GM18861 (cell line): ENCODE data around the gene RADIL.
A peak's percentile ranks its signal among the peaks of the same experiment; 100 is the strongest.
"Not testable (repeated sequence)": the region's sequence is repeated elsewhere in the genome, so short reads cannot be mapped to it uniquely, and the experiment has no call there.

Experiments
- ATAC-seq: cut with Tn5 transposase; IDR thresholded peaks from one replicate; pipeline ENCODE4 v1.9.1; 2021; ENCODE audit not compliant: unreplicated experiment

The RADIL gene

DNA sequence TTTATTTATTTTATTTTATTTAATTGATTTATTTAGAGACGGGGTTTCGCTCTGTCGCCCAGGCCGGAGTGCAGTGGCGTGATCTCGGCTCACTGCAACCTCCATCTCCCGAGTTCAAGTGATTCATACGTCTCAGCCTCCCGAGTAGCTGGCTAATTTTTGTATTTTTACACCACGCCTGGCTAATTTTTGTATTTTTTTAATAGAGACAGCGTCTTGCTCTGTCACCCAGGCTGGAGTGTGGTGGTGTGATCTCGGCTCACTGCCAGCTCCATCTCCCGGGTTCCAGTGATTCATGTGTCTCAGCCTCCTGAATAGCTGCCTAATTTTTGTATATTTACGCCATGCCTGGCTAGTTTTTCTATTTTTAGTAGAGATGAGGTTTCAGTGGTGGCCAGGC, 73.8 kb downstream of the RADIL start:
- no peak for ATAC-seq

GRCh38 chr7:4809091-4809591, 74.4 kb downstream of the RADIL start:
- ATAC-seq: no peak

DNA sequence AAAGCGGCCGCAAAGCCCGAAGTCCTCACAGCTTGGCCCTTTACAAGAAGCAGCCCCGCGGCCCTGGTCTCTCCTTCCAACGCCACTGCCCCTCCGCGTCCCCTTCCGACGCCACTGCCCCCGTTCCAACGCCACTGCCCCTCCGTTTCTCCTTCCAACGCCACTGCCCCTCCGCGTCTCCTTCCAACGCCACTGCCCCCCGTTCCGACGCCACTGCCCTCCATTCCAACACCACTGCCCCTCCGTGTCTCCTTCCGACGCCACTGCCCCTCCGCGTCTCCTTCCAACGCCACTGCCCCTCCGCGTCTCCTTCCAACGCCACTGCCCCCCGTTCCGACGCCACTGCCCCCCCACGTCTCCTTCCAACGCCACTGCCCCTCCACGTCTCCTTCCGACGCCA, 75.0 kb downstream of the RADIL start:
- no peak for ATAC-seq

- ATAC-seq: no peak
Measured at GRCh38 chr7:4808026-4808425, 75.5 kb downstream of the RADIL start.

GRCh38 chr7:4807598-4808016, 75.9 kb downstream of the RADIL start:
- ATAC-seq: no peak

DNA sequence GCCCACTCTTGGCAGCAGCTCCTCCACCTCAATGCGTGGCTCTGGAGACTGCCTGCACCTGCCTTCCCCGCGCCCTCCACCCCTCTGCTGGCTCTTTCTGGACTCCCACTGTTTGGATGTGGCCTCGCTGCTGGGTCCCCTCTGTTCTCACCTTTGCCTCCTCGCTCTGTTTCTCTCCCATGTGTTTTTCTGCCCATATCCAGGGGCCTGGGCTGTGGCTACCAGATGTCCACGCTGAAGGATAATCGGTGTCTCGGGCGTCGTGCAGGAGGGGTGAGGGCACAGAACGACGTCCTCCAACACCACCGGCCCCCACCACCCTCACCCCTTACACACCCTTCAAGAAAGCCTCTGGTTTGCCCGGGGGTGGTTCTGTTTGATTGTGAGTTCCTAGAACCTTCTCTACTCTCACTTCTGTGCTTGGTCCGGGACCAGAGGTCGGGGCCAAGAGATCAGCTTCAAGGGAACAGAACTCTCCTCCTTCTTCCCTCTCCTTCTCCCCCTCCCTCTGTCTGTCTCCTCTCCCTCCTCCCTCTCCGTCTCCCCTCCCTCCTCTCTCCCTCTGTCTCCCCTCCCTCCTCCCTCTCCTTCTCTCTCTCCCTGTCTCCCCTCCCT, 76.4 kb downstream of the RADIL start:
- ATAC-seq: no peak

DNA sequence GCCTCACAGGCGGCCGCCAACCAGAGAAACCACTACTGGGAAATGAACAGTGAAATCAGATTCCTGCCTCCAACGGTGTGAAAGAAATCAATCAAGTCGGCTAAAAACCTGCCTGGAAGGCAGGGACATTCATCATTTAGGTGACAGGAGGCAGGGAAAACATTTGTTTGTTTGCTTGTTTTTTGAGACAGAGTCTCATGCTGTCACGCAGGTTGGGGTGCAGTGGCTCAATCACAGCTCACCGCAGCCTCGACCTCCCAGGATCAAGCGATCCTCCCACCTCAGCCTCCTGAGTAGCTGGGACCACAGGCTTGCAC, 77.6 kb downstream of the RADIL start:
- no peak for ATAC-seq

GRCh38 chr7:4805110-4805983, 78.2 kb downstream of the RADIL start:
- ATAC-seq: no peak

- no peak for ATAC-seq
Measured at GRCh38 chr7:4803397-4804241, 79.9 kb downstream of the RADIL start.

- not testable (repeated sequence) for ATAC-seq
Measured at GRCh38 chr7:4802577-4802976, 80.9 kb downstream of the RADIL start.

DNA sequence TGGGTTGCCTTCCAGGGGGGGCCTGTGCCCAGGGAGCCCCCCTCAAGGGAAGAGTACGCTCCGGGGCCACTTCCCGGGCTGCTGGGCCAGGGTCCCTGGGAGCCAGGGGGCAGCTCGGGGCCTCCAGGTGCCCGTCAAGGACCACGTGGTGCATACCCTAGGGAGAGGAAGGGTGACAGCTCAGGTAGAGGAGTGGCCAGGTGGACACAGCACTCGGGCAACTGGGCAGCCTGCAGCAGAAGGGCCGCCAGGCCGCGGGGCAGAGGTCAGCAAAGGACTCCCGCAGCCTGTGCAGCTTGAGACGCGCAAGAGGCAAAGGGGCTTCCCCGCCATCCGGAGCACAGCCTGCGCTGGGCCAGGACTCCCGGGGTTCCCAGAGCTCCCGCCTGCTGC, 81.7 kb downstream of the RADIL start:
- no peak for ATAC-seq

GRCh38 chr7:4800926-4801838, 82.3 kb downstream of the RADIL start:
- ATAC-seq: no peak

DNA sequence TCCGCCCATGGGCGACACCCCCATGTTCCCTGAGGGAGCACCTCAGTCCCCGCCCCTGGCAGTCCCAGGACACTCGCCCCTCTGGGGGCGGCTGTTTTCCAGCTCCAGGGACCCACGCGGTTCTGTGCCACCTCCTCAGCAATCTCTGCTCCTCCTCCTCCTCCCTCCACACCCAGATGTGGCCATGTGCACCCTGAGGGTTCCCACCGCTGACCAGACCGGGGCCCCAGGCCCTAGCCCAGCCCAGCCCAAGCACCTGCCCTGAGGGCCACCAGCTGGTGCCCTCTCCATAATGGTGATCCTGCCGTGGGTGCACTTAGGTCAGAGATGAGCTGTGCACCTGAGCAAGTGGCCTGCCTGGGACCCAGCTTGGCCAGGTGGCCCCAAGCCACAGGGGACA, 83.0 kb downstream of the RADIL start:
- ATAC-seq: no peak

GRCh38 chr7:4799508-4800268, 83.8 kb downstream of the RADIL start:
- ATAC-seq: no peak

- no peak for ATAC-seq
Measured at GRCh38 chr7:4798706-4799235, 84.7 kb downstream of the RADIL start.

- peak; percentile 75 for ATAC-seq
Measured at GRCh38 chr7:4797858-4798705, 85.4 kb downstream of the RADIL start.

- no peak for ATAC-seq
Measured at GRCh38 chr7:4796453-4796852, 87.1 kb downstream of the RADIL start.

GRCh38 chr7:4794591-4795350, 88.7 kb downstream of the RADIL start:
- ATAC-seq: no peak
